ENCODE results near the gene REXO2.

REXO2 gene

GRCh38 chr11:114399490-114400215, 39.6 kb upstream of the REXO2 start:
- peak; percentile 16 for DNase-seq (ENCODE audit: extremely low read depth, low read depth)
- TF ChIP-seq, protein P1, sequence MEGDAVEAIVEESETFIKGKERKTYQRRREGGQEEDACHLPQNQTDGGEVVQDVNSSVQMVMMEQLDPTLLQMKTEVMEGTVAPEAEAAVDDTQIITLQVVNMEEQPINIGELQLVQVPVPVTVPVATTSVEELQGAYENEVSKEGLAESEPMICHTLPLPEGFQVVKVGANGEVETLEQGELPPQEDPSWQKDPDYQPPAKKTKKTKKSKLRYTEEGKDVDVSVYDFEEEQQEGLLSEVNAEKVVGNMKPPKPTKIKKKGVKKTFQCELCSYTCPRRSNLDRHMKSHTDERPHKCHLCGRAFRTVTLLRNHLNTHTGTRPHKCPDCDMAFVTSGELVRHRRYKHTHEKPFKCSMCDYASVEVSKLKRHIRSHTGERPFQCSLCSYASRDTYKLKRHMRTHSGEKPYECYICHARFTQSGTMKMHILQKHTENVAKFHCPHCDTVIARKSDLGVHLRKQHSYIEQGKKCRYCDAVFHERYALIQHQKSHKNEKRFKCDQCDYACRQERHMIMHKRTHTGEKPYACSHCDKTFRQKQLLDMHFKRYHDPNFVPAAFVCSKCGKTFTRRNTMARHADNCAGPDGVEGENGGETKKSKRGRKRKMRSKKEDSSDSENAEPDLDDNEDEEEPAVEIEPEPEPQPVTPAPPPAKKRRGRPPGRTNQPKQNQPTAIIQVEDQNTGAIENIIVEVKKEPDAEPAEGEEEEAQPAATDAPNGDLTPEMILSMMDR (IDR thresholded peaks at IDR 0.05; ENCODE audit: low read depth, low read length) = no peak

DNA sequence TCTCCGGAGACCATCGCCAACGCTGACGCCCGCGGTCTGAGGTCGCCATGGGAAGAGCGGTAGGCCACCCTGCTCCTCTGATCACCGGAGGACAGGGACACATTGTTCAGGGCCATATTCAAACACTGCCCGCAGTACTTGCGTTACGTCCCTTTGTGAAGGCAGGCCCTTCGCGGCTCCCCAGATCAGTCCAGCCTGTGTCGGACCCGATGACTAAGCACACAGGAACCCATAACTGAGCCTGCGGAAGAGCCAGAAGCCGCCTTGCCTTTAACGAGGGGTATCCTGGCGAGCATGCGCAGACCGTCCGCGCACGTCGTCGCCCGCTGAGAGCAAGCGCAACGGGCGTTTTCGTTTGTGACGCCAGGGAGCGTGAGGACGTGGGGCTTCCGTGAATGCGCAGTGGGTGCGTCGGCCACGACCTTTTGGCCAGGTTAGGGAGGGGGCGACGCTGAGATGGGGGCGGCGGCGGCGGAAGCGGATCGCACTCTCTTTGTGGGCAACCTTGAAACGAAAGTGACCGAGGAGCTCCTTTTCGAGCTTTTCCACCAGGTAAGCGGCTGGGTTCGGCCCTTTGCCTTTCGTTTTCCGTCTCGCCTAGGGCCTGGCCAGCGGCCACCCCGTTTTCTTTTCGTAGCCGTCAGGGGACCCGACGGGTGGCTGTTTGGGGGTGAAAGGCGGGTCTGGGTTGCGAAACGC, 38.9 kb upstream of the REXO2 start, which contains the start of the genes C11orf71 and RBM7:
C11orf71 (minus strand) TSS at position 296 of the 699 bp plus-strand sequence; CDS start at position 116, 180 bp downstream.
RBM7 (plus strand) TSS at position 451 of the 699 bp plus-strand sequence; CDS start at position 457, 6 bp downstream.
- TF ChIP-seq, protein P1 (IDR thresholded peaks at IDR 0.05; ENCODE audit: low read depth, low read length) = no peak
- peak; percentile 98 for DNase-seq (ENCODE audit: extremely low read depth, low read depth)

GRCh38 chr11:114400915-114401223, 38.4 kb upstream of the REXO2 start:
- DNase-seq (ENCODE audit: extremely low read depth, low read depth) = no peak
- TF ChIP-seq, protein P1 (IDR thresholded peaks at IDR 0.05; ENCODE audit: low read depth, low read length) = no peak

GRCh38 chr11:114401311-114401710, 38.0 kb upstream of the REXO2 start:
- no peak for DNase-seq (ENCODE audit: extremely low read depth, low read depth)
- TF ChIP-seq, protein P1 (IDR thresholded peaks at IDR 0.05; ENCODE audit: low read depth, low read length) = no peak

GRCh38 chr11:114412946-114413345, 26.3 kb upstream of the REXO2 start:
- DNase-seq (ENCODE audit: extremely low read depth, low read depth) = no peak
- TF ChIP-seq, protein P1 (IDR thresholded peaks at IDR 0.05; ENCODE audit: low read depth, low read length) = no peak

DNA sequence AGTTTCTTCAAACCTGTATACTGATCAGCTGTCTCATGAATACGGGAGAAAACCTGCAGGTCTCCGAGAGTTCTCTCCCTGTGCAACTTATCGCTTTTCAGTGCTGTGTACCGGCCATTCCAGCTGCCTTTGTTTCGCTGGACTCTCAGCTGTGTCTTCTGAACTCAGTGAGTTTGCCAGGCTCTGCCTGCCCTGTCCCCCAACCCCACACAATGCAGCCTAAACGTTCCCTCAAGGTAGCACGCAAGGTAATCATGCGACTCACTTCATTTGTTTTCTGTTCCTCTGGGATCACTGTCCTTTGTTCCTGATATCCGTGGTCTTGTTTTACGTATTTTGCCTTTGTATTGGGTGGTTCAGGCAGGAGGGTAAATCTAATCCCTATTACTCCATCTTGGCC, 25.3 kb upstream of the REXO2 start:
- TF ChIP-seq, protein P1 (IDR thresholded peaks at IDR 0.05; ENCODE audit: low read depth, low read length) = no peak
- no peak for DNase-seq (ENCODE audit: extremely low read depth, low read depth)

DNA sequence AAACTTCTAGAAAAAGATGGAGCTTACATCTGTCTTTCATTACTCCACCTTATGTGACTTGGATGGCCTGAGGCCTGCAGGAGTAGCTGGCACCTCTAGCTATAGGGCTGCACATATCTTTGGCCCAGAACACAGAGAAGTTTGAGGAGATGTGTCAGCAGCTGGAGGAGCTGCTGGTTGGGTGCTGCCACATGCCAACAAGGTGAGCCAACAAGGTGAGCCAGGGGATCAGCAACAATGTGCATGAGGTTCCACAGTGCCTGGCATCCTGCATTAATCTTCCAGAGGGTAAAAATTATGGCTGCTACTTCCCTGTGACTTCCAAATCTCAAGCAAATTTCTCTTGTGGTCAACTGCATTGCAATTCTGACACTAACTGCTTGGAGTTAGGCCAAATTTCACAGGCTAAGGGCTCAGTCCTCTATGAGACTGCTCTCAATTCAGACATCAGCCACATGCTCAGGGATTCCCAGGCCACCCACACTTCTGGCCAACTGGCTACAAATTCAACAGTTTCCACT, 22.8 kb upstream of the REXO2 start:
- TF ChIP-seq, protein P1 (IDR thresholded peaks at IDR 0.05; ENCODE audit: low read depth, low read length) = no peak
- no peak for DNase-seq (ENCODE audit: extremely low read depth, low read depth)
